T-helper 1 cell (primary cell): Measurements from ENCODE around the gene TEKT3.
A peak's percentile ranks its signal among the peaks of the same experiment; 100 is the strongest.

Source experiments
- DNase-seq, 5 donors: peaks; one replicate each; pipeline ENCODE4 v3.0.0-alpha.2; 2012 to 2020

TEKT3 gene

DNA sequence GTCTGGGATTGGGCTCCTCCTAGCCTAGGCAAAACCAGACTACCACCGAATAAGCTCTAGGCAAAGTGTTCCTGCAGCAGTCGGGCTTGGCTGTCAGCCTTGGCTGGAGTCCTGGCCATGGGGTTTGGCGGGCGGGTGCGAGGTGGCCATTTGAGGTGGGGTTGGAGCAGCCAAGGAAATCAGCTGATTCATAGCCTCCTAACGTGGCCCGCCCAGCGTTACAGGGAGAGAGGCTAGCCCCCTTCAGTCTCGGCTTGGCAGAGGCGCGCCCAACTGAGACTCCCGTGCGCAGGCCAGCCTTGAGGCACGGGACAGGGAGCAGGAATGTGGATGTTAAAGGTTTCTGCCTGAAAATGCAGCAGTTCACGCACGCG lies 78.2 kb downstream of the TEKT3 start:
- no peak for DNase-seq

DNA sequence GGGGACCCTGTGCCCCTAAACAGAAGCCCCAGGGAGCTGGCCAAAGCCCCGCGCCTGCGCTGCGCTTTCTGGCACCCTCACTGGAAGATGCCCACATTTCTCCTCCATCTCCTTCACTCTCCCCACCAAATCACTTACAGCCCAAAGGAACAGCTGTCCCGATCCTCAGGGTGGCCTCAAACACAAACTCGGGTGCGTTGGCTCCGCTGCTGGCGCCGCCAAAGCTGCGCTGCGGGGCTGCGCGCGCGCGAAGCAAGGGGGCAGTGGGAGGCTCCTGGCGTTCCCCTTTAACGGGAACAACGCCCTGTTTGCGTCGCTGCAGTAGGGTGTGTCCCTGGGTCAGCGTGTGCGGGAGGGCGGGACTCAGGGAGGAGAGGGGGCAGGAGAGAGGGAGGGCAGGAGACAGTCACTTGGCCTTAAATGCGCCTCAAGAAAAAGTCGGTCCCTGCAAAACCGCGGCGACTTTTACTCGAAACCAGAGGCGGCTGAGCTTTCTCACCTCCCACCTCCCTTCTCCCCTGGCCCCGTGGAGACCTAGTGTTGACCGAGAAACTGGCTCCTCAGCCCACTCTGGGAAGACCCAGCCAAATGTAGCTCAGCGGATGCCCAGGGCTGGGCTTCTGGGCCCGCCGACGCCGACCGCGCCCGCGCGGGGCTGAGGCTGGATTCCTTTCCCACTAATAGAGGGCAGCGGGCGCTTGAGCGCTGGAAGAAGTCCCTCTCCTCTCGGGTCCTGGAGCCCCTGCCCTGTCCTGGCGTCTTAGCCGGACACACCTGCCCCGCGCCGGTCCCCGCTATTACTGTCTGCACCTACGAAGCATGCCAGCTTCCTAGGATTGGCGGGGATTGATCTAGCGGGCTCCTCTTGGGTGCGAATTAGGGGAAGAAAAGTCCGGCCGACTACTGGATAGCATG lies 78.8 kb downstream of the TEKT3 start:
- no peak for DNase-seq

DNA sequence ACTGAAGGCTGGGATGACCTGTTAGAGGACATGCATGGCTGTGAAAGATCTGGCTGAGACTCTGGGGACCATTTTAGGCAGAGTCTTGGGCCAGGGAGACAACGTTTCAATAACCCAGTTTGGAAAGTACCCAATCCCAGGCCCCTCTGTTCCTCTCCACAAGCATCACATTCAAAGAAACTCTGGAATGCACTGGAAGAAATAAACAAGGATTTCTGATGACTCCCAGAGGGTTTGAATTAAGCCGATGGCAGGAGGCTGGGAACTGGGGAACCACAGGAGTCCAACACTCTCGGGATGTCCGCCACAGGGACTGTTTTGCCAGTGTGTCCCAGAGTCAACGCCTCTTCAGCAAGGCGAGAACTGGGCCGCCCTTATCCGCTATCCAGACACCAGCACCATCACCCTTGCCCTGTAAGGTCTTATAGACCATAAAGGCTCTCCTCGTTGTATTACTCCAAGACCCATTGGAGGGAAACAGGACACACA lies 79.6 kb downstream of the TEKT3 start:
- DNase-seq, result no peak

DNA sequence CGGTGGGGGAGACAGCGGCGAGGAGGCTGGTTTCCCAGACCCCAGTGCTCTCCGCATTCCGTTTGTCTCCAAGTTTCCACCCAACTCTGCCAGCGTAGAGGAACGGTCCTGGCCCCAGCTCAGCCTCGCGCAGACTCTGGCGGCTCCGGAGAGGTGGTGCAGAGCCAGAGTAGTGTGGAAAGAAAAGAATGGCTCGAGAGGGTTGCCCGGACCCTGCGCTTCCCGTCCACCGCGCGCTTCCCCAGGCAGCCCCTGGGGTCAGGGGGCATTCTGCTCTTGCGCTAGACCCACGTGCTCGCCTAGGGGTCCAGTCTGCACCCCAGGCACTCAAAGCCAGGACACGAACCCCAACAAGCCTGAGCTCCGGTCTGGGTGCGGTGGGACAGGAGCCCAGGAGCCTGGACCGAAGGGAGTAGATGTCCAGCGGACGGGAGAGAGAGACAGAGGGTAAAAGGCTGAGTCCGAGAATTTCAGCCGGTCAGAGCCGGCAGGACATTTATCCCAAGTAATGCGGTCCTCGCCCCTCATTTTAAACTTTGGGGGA lies 80.1 kb downstream of the TEKT3 start:
- DNase-seq, result no peak

DNA sequence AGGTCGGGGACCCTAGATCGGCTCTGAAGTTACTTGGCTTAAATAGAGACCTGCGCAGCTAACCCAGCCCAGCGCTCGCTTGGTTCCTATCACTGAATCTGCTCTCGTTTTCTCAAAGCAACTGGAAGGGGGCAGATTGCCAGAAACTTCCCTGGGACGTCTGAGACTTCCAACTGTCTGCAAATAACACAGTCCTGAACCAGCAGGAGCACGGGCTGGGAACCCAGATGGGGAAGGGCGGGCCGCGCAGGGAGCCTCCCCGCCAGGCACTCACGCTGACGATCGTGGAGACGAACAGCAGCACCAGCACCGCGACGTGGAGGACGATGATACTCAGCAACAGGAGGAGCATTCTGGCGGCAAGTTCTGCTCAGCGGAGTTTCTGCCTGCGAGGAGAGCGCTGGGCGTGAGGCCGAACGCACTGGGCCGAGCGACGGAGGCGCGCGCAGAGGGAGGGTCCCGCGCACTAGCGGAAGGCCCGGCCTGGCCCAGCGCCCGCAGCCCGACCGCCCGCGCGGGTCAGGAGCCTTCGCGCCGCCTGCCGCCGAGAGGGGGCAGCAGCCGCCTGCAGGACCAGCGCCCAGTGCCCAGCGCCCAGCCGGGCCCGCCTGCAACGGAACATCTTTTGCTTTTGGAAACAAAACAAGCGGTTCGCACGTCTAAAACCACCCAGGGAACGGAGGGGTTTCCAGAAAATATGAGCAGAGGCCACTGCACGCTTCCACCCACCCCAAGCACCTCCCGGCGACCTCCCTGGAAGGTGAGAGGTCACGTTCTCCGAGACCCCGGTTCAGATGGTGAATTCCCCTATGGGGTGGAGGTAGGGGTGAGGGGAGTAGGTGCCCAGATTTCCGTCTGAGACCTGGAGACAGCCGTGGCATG lies 80.8 kb downstream of the TEKT3 start:
- peak in 3 of 5 donors; percentile 8 to 47 (median 27) for DNase-seq

DNA sequence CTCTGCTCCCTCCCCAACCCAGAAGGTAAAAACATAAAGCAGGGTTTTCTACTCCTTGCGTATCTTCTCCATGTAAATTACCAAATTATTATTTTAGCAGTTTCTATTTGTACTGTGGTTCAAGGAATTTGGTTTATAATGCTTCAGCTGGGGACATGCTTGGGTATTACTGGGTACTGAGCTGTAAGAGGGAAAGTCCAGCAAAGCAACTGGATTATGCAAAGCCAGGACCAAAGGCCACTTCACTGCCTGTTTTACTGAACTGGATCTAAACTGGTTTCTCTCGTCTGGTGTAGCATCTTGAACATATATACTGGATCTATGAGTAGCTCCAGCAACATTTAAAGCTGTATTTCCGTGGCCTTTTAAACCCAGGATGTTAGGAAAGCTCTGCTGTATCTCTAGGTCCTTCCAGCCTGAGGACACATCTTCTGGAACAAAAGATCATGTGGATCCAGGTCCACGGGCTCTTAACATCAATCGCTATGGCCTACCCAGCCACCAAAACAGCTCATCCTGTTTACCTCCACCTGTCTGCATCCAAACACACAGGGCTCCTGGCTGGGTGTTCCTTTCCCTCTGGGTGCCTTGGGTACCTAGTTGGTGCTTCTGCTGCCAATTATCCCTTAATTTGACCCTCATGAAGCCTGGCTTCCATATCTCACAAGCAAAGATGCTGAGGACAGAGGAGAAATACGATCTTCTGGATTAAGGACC lies 83.4 kb downstream of the TEKT3 start:
- no peak for DNase-seq

DNA sequence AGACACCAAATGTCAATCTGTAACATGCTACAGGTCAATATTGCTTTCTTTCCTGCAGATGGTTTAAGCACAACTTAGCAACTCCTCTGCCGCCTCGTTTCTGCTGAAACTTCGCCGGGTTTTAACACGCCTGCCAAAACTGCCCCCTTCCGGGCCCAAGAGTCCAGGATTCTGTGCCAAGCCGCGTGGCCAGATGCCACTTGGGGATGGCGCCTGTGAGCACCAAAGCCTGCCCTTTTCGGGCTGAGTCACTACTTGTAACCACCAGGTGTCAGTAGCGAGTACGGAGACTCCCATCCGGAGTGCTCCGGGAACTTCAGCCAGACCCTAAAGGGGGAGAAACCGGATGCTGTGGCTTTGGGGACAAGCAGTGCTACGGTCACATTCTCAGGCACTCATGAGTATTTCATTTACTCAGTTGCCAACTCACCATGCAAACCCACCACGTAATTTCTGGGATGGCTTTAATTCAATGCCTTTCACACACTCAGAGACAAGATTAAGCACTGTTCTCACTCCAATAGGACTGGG lies 84.1 kb downstream of the TEKT3 start:
- DNase-seq, result peak in 4 of 5 donors; percentile 25 to 54 (median 40)

DNA sequence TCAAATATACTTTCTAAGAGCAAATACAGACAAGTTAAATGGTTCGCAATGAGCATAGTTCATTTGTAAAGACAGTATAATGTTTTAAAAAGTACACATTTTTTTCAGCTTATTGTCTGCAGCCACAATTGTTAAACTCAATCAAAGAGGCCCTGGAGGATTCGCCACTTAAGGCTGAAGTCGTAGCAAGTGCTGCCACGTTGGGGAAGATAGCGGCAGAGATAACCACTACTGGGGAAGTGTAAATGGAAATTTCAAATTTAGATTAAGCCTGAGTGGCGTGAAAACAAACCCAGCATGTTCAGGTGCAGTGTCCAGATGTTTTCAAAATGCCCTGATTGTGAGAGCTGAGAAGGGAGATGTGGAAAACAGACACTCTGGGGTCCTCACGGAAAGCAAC lies 84.7 kb downstream of the TEKT3 start:
- DNase-seq, result no peak

DNA sequence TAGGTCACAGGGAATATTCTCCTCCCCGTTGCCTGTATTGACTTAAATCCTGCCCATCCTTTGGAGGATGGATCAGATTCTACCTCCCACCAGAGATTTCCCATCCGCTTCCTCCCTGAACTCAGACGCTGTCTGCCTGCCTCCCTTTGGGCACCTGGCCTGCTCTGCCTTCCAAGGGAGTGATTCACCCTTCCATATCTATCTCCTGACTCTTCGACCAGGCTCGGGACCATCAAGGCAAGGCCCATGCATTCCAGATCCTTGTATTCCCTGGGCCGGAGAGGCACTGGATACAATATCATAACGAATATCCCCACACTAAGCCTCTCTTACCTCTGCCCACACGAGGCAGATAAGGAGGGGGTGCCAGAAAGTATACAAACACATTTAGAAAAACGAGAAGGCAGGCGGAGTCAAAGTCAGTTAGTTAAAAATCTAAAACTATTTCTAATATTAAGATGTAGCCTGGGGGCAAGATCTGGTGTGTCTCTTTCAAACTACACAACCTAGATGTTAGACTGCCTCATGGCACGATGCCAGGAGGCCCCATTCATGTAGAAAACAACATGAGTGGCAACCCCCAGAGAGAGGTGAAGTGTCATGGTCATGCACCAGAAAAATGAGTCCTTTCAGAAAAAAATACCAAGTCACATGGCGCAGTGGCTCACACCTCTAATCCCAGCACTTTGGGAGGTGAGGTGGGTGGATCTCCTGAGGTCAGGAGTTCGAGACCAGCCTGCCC lies 85.5 kb downstream of the TEKT3 start:
- no peak for DNase-seq
